Keratinocyte (primary cell): ENCODE results near the gene ERLEC1. TPM values are rescaled to one million over a fixed set of nuclear protein-coding genes. Genes with fewer than 3 reads are reported as not detected.
"Not testable (repeated sequence)": the region's sequence is repeated elsewhere in the genome, so short reads cannot be mapped to it uniquely, and the experiment has no call there.

Source experiments
- DNase-seq: peaks from one replicate; pipeline ENCODE4 v3.0.0-alpha.2; 2011; ENCODE audit warnings: low read depth, missing footprints, low spot score
- FAIRE-seq: peaks from 2 replicates; lab custom pipeline; 2011; peaks lifted over from hg19 to GRCh38; lab: Jason Lieb, UNC
- H2AFZ ChIP-seq: 2 replicates; pipeline ENCODE4 v1.6.0; 2012; ENCODE audit warnings: low read length, control low read depth, inconsistent platforms; ENCODE audit not compliant: control insufficient read depth
- H3K27ac ChIP-seq: 2 replicates; pipeline ENCODE4 v1.5.1; 2011; ENCODE audit warnings: low read length; ENCODE audit not compliant: control insufficient read depth, insufficient read depth
- H3K27me3 ChIP-seq: 3 replicates; pipeline ENCODE4 v1.6.0; 2011; ENCODE audit warnings: low read length; ENCODE audit not compliant: control insufficient read depth, insufficient read depth; ENCODE audit errors: extremely low read depth
- H3K36me3 ChIP-seq, 2 experiments: 2 replicates in 1 of 2; 3 replicates in 1 of 2; pipeline ENCODE4 v1.5.1; 2011; ENCODE audit warnings: low read length in 2 of 2, mild to moderate bottlenecking in 1 of 2; ENCODE audit not compliant: control insufficient read depth in 2 of 2, insufficient read depth in 2 of 2; ENCODE audit errors: extremely low read depth in 1 of 2
- H3K4me1 ChIP-seq: 3 replicates; pipeline ENCODE4 v1.5.1; 2011; ENCODE audit warnings: low read length; ENCODE audit not compliant: control insufficient read depth, insufficient read depth; ENCODE audit errors: extremely low read depth
- H3K4me2 ChIP-seq: 3 replicates; pipeline ENCODE4 v1.6.0; 2011; ENCODE audit warnings: low read depth, low read length; ENCODE audit not compliant: control insufficient read depth, insufficient read depth; ENCODE audit errors: extremely low read depth
- H3K4me3 ChIP-seq, 3 experiments: fragments of 200-600 bp in 1 of 3; sonication (generic) in 1 of 3; 2 replicates in 2 of 3; 3 replicates in 1 of 3; pipeline ENCODE4 v1.5.1; 2011 to 2016; ENCODE audit warnings: low read length in 3 of 3, mild to moderate bottlenecking in 3 of 3, control low read depth in 2 of 3, inconsistent platforms in 1 of 3, low read depth in 1 of 3, mixed read lengths in 1 of 3, mixed run types in 1 of 3, moderate library complexity in 1 of 3; ENCODE audit not compliant: control insufficient read depth in 2 of 3, insufficient read depth in 2 of 3; ENCODE audit errors: extremely low read depth in 1 of 3
- H3K79me2 ChIP-seq: 2 replicates; pipeline ENCODE4 v1.6.0; 2012; ENCODE audit warnings: low read length; ENCODE audit not compliant: control insufficient read depth, insufficient read depth
- H3K9ac ChIP-seq: 3 replicates; pipeline ENCODE4 v1.6.0; 2011; ENCODE audit warnings: low read length; ENCODE audit not compliant: control insufficient read depth, insufficient read depth; ENCODE audit errors: extremely low read depth
- H3K9me1 ChIP-seq: 3 replicates; pipeline ENCODE4 v1.6.0; 2011; ENCODE audit warnings: low read length; ENCODE audit not compliant: control insufficient read depth, insufficient read depth; ENCODE audit errors: extremely low read depth
- H3K9me3 ChIP-seq: 2 replicates; pipeline ENCODE4 v1.5.1; 2012; ENCODE audit warnings: low read depth, low read length; ENCODE audit not compliant: control insufficient read depth
- H4K20me1 ChIP-seq: 3 replicates; pipeline ENCODE4 v1.6.0; 2011; ENCODE audit warnings: low read length; ENCODE audit not compliant: control insufficient read depth, insufficient read depth; ENCODE audit errors: extremely low read depth
- EZH2 ChIP-seq: IDR thresholded peaks from one replicate; pipeline ENCODE4 v1.6.1; 2012; ENCODE audit warnings: inconsistent platforms, mild to moderate bottlenecking, low read length, moderate library complexity
- dilution Hi-C: fragments of 300-500 bp; cut with MboI; formaldehyde crosslinking; loops from one replicate; pipeline ENCODE4 v1.7.0; 2020; ENCODE audit warnings: low sequenced_read_pairs; ENCODE audit not compliant: extremely low pct_ligation_motif_present
- polyA plus RNA-seq, 5 experiments: library from polyadenylated mRNA; depleted of rRNA in 3 of 5; stranded (reverse) in 3 of 5; stranded (forward) in 1 of 5; unstranded in 1 of 5; fragments of >200 nt; gene quantifications; 1 replicate in 1 of 5; 2 replicates in 3 of 5; 3 replicates in 1 of 5; pipeline versions ENCODE4 v1.2.1 to v1.2.3, GENCODE V29; 2011 to 2012; ENCODE audit warnings: missing spikeins in 2 of 5, low read depth in 1 of 5, low replicate concordance in 1 of 5
- TF ChIP-seq, protein P1 (sequence below), 3 experiments: IDR thresholded peaks in 1 of 3; conservative IDR thresholded peaks in 1 of 3; optimal IDR thresholded peaks in 1 of 3; 2 replicates in 2 of 3; 3 replicates in 1 of 3; pipeline versions ENCODE3 to v1.5.1; 2011; ENCODE audit warnings: low read length in 3 of 3, mild to moderate bottlenecking in 3 of 3, moderate library complexity in 2 of 3, control low read depth in 1 of 3, inconsistent platforms in 1 of 3; ENCODE audit not compliant: insufficient read depth in 2 of 3; ENCODE audit errors: extremely low read depth in 1 of 3

Gene ERLEC1
- polyA plus RNA-seq, 1 donor (not counting 4 experiments of a cell fraction or from before 2014, with no cell fraction given) = 35.6 TPM

DNA sequence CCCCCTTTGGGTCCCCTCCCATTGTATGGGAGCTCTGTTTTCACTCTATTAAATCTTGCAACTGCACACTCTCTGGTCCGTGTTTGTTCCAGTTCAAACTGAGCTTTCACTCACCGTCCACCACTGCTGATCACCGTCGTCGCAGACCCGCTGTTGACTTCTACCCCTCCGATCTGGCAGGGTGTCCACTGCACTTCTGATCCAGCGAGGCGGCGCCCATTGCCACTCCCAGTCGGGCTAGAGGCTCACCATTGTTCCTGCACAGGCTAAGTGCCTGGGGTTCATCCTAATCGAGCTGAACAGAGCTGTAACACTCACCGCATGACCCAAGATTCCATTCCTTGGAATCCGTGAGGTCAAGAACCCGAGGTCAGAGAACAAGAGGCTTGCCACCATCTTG, 30.2 kb upstream of the ERLEC1 start:
- FAIRE-seq = no peak
- no peaks in the 10 kb centered on the region for H3K36me3 ChIP-seq

DNA sequence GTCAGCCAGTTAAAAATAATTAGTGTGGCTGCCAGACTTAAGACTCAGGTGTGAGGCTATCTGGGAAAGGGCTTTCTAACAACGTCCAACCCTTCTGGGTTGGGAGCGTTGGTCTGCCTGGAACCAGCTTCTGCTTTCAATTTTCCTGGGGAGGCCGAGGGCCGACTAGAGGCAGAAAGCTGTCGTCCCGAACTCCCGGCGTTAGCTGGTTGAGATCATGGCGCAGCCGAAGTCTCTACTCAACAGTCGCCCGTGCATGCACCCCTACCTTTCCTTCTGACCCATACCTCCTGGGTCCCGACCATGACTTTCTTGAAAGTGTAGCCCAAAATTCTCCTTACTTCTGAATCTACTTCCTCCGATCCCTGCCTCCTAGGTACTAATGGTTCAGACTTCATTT, 29.6 kb upstream of the ERLEC1 start:
- not testable (repeated sequence) for FAIRE-seq

More for the DNA sequence above, 30.2 kb upstream of the ERLEC1 start:
- H3K4me2 ChIP-seq = no peak overlapping the region
- no peaks in the 10 kb centered on the region for H3K27me3 ChIP-seq
- no peaks in the 10 kb centered on the region for H3K9me3 ChIP-seq
- dilution Hi-C loops = no loop called here
- H3K4me3 ChIP-seq = no peak overlapping the region
- TF ChIP-seq EZH2 = no peak
- TF ChIP-seq, protein P1, sequence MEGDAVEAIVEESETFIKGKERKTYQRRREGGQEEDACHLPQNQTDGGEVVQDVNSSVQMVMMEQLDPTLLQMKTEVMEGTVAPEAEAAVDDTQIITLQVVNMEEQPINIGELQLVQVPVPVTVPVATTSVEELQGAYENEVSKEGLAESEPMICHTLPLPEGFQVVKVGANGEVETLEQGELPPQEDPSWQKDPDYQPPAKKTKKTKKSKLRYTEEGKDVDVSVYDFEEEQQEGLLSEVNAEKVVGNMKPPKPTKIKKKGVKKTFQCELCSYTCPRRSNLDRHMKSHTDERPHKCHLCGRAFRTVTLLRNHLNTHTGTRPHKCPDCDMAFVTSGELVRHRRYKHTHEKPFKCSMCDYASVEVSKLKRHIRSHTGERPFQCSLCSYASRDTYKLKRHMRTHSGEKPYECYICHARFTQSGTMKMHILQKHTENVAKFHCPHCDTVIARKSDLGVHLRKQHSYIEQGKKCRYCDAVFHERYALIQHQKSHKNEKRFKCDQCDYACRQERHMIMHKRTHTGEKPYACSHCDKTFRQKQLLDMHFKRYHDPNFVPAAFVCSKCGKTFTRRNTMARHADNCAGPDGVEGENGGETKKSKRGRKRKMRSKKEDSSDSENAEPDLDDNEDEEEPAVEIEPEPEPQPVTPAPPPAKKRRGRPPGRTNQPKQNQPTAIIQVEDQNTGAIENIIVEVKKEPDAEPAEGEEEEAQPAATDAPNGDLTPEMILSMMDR (optimal IDR thresholded peaks at IDR 0.05 in 1 of 3, IDR thresholded peaks at IDR 0.05 in 1 of 3, conservative IDR thresholded peaks at IDR 0.05 in 1 of 3; ENCODE audit: extremely low read depth in 1 of 3, insufficient read depth in 2 of 3, low read length in 3 of 3) = no peak
- no peak for DNase-seq
- H4K20me1 ChIP-seq = no peaks in the 10 kb centered on the region
- no peaks in the 10 kb centered on the region for H3K79me2 ChIP-seq
- H3K4me1 ChIP-seq = peaks cover 21% of the 10 kb centered on the region
- H3K9me1 ChIP-seq = no peaks in the 10 kb centered on the region
- no peak overlapping the region for H2AFZ ChIP-seq
- H3K27ac ChIP-seq = no peak overlapping the region
- H3K9ac ChIP-seq = no peak overlapping the region

DNA sequence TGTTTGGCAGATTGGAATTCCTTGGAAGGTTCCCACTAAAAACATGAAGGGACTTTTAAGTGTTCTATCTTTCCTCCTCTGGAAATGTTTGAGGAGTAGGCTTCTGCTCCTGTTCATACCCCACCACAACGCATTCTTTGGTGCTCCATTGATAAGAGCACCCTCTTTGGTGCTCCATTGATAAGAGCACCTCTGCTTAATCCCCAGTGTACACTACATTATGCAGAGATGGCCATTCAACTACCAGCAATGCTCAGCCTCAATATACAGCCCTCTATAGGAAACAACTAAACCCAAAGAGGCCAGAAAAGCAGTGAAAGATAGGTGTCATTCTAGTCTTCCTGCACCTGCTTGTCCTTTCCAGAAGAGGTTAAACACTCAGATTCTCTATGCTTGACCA, 21.1 kb upstream of the ERLEC1 start:
- Histone ChIP-seq H3K4me2 (no peak overlapping the region), H4K20me1 (no peaks in the 10 kb centered on the region), H3K9me3 (no peaks in the 10 kb centered on the region), H3K27me3 (no peaks in the 10 kb centered on the region), H3K27ac (no peak overlapping the region), H2AFZ (no peak overlapping the region), H3K79me2 (peaks cover 23% of the 10 kb centered on the region), H3K9ac (no peak overlapping the region), H3K36me3 (no peaks in the 10 kb centered on the region), H3K4me1 (peaks cover 9% of the 10 kb centered on the region), H3K9me1 (no peaks in the 10 kb centered on the region), H3K4me3 (no peak overlapping the region)
- DNase-seq = no peak
- dilution Hi-C loops = no loop called here
- no peak for TF ChIP-seq EZH2
- TF ChIP-seq, protein P1 (optimal IDR thresholded peaks at IDR 0.05 in 1 of 3, IDR thresholded peaks at IDR 0.05 in 1 of 3, conservative IDR thresholded peaks at IDR 0.05 in 1 of 3; ENCODE audit: extremely low read depth in 1 of 3, insufficient read depth in 2 of 3, low read length in 3 of 3) = no peak
- FAIRE-seq = no peak

More for the DNA sequence above, 29.6 kb upstream of the ERLEC1 start:
- H3K4me2 ChIP-seq, H3K9me1 ChIP-seq, H3K4me3 ChIP-seq, H3K9ac ChIP-seq, H3K27ac ChIP-seq, H4K20me1 ChIP-seq, dilution Hi-C loops, DNase-seq, H3K36me3 ChIP-seq, H3K27me3 ChIP-seq, H3K79me2 ChIP-seq, H2AFZ ChIP-seq, H3K9me3 ChIP-seq: not testable (repeated sequence)
- H3K4me1 ChIP-seq = peaks cover 16% of the 10 kb centered on the region
